GM19372 (cell line): Measurements from ENCODE around the gene IGFBP5.

Source experiments
- ATAC-seq: cut with Tn5 transposase; IDR thresholded peaks from one replicate; pipeline ENCODE4 v1.9.1; 2021; ENCODE audit warnings: mild to moderate bottlenecking, low read depth, moderate library complexity; ENCODE audit not compliant: unreplicated experiment

Gene IGFBP5

DNA sequence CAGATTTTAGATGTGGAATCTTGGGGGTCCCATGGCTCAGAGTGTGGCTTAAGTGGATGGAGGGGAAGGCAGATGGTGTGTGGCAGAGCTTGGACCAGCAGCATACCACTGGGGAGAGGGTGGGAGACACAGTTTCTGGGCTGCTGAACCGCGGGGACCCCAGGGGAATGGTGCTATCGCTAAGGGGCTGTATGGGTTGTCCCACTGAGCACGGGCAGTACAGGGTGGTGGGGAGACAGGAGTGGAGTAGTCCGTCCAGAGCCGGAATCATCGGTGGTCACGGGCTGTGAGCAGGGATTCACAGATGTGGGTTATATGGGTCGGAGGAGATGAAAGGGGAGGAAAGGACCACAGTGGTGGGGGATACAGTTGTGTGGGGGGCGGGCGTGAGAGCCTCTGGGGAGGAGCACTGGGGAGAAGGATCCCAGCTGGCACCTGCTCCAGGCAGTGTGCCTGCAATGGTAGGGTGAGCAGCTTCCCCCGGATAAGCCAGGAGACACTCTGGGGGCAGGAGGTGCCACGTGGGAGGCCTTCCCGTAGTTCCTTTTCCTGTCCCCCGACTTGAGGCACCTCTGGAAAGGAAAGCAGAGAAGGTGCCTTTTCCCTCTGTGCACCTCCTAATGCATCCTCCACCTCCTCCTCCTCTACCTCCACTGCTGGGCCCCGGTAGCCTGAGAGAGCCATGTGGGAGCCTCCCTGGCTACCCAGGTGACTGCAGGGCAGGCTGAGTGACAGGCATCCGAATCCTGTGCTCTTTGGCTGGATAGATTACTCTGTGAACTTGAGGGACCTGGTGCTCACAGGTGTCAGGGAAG is 24.9 kb downstream of the IGFBP5 start:
- ATAC-seq, result no peak

GRCh38 chr2:216666461-216667233 is 28.7 kb downstream of the IGFBP5 start:
- peak; percentile 83 for ATAC-seq

GRCh38 chr2:216665717-216666116 is 29.6 kb downstream of the IGFBP5 start:
- no peak for ATAC-seq

DNA sequence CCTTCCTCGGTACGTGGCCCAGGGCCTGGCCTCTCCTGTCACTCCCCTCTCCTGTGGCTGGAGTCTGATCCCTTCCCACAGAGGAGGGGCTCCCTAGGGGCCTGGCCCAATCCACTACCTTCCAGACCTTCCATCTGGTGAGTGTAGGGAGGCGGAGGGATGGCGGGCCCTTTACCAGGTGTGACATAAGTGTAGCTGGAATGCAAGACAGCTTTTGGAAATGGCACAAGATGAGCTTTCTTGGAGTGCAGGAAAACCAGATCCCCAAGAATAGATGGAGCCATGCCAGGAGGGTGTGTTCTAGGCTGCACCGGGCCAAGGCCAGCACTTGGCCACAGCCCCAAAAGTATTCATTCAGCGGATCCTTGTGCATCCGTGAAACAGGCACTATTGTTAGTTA is 30.1 kb downstream of the IGFBP5 start:
- ATAC-seq, result no peak

- ATAC-seq, result no peak
Measured at GRCh38 chr2:216664593-216665034, 30.7 kb downstream of the IGFBP5 start.

DNA sequence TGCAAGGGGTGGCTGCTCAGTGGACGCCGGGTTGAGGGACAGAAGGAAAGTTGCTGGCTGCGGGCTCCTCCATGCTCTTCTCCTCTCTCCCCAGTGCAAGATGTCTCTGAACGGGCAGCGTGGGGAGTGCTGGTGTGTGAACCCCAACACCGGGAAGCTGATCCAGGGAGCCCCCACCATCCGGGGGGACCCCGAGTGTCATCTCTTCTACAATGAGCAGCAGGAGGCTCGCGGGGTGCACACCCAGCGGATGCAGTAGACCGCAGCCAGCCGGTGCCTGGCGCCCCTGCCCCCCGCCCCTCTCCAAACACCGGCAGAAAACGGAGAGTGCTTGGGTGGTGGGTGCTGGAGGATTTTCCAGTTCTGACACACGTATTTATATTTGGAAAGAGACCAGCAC is 31.5 kb downstream of the IGFBP5 start:
- no peak for ATAC-seq

GRCh38 chr2:216663106-216663505 is 32.2 kb downstream of the IGFBP5 start:
- no peak for ATAC-seq

DNA sequence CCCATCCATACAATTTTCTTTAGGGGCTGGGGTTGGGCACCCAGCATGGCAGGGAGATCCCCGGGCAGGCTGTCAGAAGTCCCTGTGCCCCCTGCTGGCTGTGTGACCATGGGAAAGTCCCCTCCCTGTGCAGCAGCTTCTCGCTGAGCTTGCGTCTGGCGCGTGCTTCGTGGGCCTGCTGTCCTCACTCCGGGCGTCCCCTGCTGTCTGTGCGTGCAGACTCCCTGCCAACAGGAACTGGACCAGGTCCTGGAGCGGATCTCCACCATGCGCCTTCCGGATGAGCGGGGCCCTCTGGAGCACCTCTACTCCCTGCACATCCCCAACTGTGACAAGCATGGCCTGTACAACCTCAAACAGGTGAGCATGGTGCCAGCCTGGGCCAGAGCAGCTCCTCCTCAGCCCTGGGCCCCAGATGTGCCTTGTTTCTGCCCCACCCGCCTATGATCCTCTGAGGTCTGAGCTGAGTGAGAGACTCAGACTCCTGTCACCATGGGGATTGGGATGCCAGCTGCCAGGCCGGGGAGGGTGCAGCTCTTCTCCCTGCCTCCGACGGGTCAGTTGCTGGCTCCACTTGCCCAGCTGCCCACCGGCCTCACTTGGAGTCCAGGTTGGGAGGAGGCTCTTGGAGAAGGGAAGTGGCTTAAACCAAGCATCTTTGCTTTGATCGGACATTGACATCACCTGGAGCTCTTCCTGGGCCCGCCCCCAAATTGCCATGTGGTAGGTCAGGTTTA is 33.5 kb downstream of the IGFBP5 start:
- ATAC-seq, result no peak

GRCh38 chr2:216661051-216661450 is 34.3 kb downstream of the IGFBP5 start:
- no peak for ATAC-seq

- ATAC-seq, result no peak
Measured at GRCh38 chr2:216660496-216660895, 34.9 kb downstream of the IGFBP5 start.

DNA sequence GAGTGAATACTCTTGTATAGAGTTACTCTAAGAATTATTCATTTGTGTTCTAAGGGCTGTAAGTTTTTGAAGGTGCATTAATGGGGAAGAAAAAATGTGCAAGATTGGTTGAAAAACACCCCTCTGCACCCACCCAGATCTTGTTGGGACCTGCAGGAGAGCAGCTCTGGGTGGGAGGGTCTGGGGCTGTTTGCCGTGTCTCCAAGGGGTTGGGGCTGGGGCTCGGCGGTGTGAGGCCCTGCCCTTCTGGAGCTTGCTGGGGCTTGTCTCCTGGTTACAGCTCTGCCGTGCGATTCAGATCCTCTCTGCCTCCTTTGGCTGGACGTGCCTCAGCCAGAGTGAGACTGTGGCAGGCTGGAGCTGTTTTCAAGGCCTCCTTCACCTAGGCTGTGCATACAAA is 36.1 kb downstream of the IGFBP5 start:
- no peak for ATAC-seq

DNA sequence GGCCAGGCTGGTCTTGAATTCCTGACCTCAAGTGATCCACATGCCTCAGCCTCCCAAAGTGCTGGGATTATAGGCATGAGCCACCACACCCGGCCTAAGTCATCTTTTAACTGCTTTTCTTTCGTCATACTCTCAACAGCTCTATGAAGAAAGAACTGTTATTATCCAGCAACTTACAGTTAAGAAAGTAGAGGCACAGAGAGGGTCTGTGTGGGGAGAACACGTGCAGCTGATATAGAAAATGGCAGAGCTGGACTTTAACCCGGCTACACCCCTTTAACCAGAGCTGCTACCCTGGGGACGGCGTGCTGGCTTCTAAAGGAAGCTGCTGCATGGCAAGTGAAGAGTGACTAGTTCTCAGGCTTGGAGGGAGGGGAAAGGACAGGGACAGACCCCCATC is 36.6 kb downstream of the IGFBP5 start:
- no peak for ATAC-seq

- no peak for ATAC-seq
Measured at GRCh38 chr2:216657980-216658379, 37.4 kb downstream of the IGFBP5 start.

DNA sequence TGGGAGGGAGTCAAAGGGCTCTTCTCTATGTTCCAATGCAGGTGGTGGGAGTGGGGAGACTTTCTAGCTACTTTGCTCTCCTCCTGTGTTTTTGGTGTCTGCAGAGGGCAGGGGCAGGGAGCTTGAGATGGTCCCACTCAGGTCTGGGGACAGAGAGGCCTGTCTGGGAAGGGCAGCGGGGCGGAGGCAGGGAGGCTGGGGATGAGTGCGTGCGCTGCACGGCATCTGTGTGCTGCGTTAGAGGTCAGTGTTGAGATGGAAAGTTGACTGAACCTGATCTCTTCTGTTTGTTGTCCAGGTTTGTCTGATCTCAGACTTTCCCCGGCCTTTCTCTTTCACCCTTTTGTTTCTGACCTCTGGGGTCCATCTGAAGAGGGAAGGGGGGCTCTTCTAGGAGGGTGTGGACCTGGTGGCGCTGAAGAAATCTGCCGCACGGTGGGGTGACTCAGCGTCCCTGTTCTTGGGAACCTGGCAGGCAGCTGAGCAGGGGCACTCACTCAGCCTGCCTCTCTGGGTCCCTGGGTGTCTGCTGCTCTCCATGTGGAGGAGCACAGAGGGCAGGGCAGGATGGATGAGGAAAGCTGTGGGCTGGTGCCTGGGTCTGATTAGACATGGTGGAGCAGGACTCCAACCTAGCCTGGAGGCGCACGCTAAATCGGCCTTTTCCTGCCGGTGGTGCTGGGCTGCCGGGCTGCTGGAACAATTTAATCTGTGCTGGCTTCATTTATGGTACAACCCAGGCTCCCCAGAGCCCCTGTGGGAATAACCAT is 38.1 kb downstream of the IGFBP5 start:
- no peak for ATAC-seq

- no peak for ATAC-seq
Measured at GRCh38 chr2:216654528-216655052, 40.8 kb downstream of the IGFBP5 start.

DNA sequence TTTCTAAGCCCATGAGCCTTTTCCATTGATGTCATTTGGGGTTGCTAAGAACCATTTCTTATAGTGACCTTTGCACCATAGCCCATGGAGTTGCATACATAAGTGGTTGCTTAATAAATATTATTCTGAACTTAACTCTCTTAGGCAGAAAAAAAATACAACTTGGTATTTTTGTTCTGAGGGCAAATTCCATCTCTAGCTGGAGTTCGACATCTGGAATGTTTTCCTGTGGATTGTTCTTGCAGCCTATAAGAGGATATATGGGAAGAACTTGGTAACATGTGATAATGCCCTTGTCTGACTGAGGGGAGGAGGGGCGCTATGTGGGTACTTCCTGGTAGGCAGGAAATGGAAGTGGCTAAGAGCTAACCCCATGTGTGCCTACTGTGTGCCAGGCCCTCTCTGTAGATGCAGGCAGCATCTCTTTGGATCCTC is 41.4 kb downstream of the IGFBP5 start:
- no peak for ATAC-seq

GRCh38 chr2:216653093-216653799 is 42.1 kb downstream of the IGFBP5 start:
- ATAC-seq, result no peak

GRCh38 chr2:216652566-216652965 is 42.8 kb downstream of the IGFBP5 start:
- ATAC-seq, result no peak

DNA sequence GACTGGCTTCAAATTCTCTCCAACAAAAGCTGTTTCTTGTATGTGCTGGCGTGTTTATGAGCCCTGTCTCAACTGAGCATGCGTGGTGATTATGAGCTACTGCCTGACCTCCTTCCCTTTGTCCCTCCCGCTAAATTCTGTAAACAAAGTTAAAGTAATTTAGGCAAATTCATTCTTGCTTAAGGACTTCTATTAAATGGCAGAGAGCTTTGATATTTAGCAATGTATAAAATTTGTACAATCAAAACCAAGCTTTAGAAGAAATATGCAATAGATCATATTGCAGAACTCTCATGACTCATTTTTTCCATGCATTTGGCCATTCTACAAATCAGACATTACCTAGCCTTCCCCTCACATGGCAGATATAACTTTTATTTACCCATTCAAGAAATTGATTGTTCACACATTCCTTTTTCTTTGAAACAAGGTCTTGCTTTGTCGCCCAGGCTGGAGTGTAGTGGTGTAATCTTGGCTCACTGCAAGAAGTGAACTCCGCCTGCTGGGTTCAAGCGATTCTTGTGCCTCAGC is 43.9 kb downstream of the IGFBP5 start:
- ATAC-seq, result no peak
